HG02763 (cell line): ENCODE data around the gene IMPDH1.

Source experiments
- ATAC-seq: cut with Tn5 transposase; IDR thresholded peaks from one replicate; pipeline ENCODE4 v1.9.1; 2021; ENCODE audit warnings: mild to moderate bottlenecking, moderate library complexity; ENCODE audit not compliant: unreplicated experiment

The IMPDH1 gene

GRCh38 chr7:128389618-128390329 lies 20.0 kb downstream of the IMPDH1 start:
- ATAC-seq: no peak

GRCh38 chr7:128389085-128389617 lies 20.6 kb downstream of the IMPDH1 start:
- ATAC-seq: no peak

GRCh38 chr7:128388145-128388485 lies 21.7 kb downstream of the IMPDH1 start:
- ATAC-seq: no peak

GRCh38 chr7:128387216-128388144 lies 22.3 kb downstream of the IMPDH1 start:
- ATAC-seq: peak; percentile 70

GRCh38 chr7:128385988-128386925 lies 23.5 kb downstream of the IMPDH1 start:
- no peak for ATAC-seq

- no peak for ATAC-seq
Measured at GRCh38 chr7:128384726-128385125, 25.1 kb downstream of the IMPDH1 start.

- ATAC-seq: no peak
Measured at GRCh38 chr7:128383776-128384175, 26.0 kb downstream of the IMPDH1 start.

GRCh38 chr7:128381161-128381821 lies 28.5 kb downstream of the IMPDH1 start:
- no peak for ATAC-seq

GRCh38 chr7:128380483-128381106 lies 29.2 kb downstream of the IMPDH1 start:
- ATAC-seq: no peak

GRCh38 chr7:128379900-128380479 lies 29.8 kb downstream of the IMPDH1 start:
- ATAC-seq: no peak

- no peak for ATAC-seq
Measured at GRCh38 chr7:128378637-128379036, 31.1 kb downstream of the IMPDH1 start.

GRCh38 chr7:128376077-128376476 lies 33.7 kb downstream of the IMPDH1 start:
- no peak for ATAC-seq

- ATAC-seq: no peak
Measured at GRCh38 chr7:128374041-128374440, 35.7 kb downstream of the IMPDH1 start.

- ATAC-seq: no peak
Measured at GRCh38 chr7:128373606-128374005, 36.2 kb downstream of the IMPDH1 start.

GRCh38 chr7:128370491-128370890 lies 39.3 kb downstream of the IMPDH1 start:
- ATAC-seq: no peak

- ATAC-seq: no peak
Measured at GRCh38 chr7:128366986-128367385, 42.8 kb downstream of the IMPDH1 start.

- no peak for ATAC-seq
Measured at GRCh38 chr7:128366300-128366699, 43.5 kb downstream of the IMPDH1 start.

- ATAC-seq: no peak
Measured at GRCh38 chr7:128365432-128365831, 44.4 kb downstream of the IMPDH1 start.

GRCh38 chr7:128364166-128364870 lies 45.5 kb downstream of the IMPDH1 start:
- no peak for ATAC-seq
